Measurements from ENCODE around the gene ERICH6.
A peak's percentile ranks its signal among the peaks of the same experiment; 100 is the strongest.

The ERICH6 gene

GRCh38 chr3:150745832-150746231, 42.1 kb upstream of the ERICH6 start:
- H3K4me3 ChIP-seq (ENCODE audit: low read depth, low read length), result no peak overlapping the region
- ChIA-PET POLR2A (no interaction called here), CTCF (interaction anchor here (1.8 kb wide), 1 partner anchor 24 kb away, joined by 9 read pairs; no protein-coding TSS in a partner anchor)
- no peaks in the 10 kb centered on the region for H3K9me3 ChIP-seq (ENCODE audit: control insufficient read depth, insufficient read depth, low read depth, low read length)
- H3K4me1 ChIP-seq (ENCODE audit: control insufficient read depth, insufficient read depth, low read length), result 0 out of 2 replicates have a peak, but pooled peaks cover 4% of the 10 kb centered on the region
- no peak overlapping the region for H3K27ac ChIP-seq (ENCODE audit: extremely low read depth, low read depth, low read length)
- TF ChIP-seq SCRT1 (tag by site-specific recombination; IDR thresholded peaks at IDR 0.05; ENCODE audit: borderline replicate concordance) (peak; percentile 54; the same call in 1 of the 2 replicates), SCRT2 (tag by site-specific recombination; IDR thresholded peaks at IDR 0.05) (peak; percentile 64), ZNF48 (tag by site-specific recombination; IDR thresholded peaks at IDR 0.05) (no peak), ZNF391 (tag by site-specific recombination; IDR thresholded peaks at IDR 0.05; ENCODE audit: borderline replicate concordance, low read depth) (no peak), ZNF19 (tag by site-specific recombination; IDR thresholded peaks at IDR 0.05; ENCODE audit: low read depth) (no peak)
- H3K36me3 ChIP-seq (ENCODE audit: control insufficient read depth in 2 of 2, insufficient read depth in 1 of 2, low read length in 2 of 2), result peaks cover 0 to 10% of the 10 kb centered on the region in 2 experiments; a peak in 1 of 3 replicates

GRCh38 chr3:150744919-150745211, 41.1 kb upstream of the ERICH6 start:
- 0 out of 2 replicates have a peak, but pooled peaks cover 4% of the 10 kb centered on the region for H3K4me1 ChIP-seq (ENCODE audit: control insufficient read depth, insufficient read depth, low read length)
- H3K36me3 ChIP-seq (ENCODE audit: control insufficient read depth in 2 of 2, insufficient read depth in 1 of 2, low read length in 2 of 2), result peaks cover 0 to 10% of the 10 kb centered on the region in 2 experiments; a peak in 1 of 3 replicates
- H3K9me3 ChIP-seq (ENCODE audit: control insufficient read depth, insufficient read depth, low read depth, low read length), result no peaks in the 10 kb centered on the region
- POLR2A ChIA-PET, result no interaction called here
- no peak overlapping the region for H3K27ac ChIP-seq (ENCODE audit: extremely low read depth, low read depth, low read length)
- TF ChIP-seq ZXDB (tag by site-specific recombination; IDR thresholded peaks at IDR 0.05), result no peak
- CTCF ChIA-PET, result no interaction called here
- no peak overlapping the region for H3K4me3 ChIP-seq (ENCODE audit: low read depth, low read length)

GRCh38 chr3:150744041-150744918, 40.6 kb upstream of the ERICH6 start:
- H3K36me3 ChIP-seq (ENCODE audit: control insufficient read depth in 2 of 2, insufficient read depth in 1 of 2, low read length in 2 of 2), result peaks cover 0 to 10% of the 10 kb centered on the region in 2 experiments; a peak in 1 of 3 replicates
- CTCF ChIA-PET, result interaction anchor here (0.5 kb wide), 1 partner anchor 87 kb away, joined by 9 read pairs; no protein-coding TSS in a partner anchor
- no peaks in the 10 kb centered on the region for H3K9me3 ChIP-seq (ENCODE audit: control insufficient read depth, insufficient read depth, low read depth, low read length)
- H3K4me3 ChIP-seq (ENCODE audit: low read depth, low read length), result no peak overlapping the region
- no peak for TF ChIP-seq ZFHX2 (tag by site-specific recombination; conservative IDR thresholded peaks at IDR 0.05)
- no peak for TF ChIP-seq ZNF48 (tag by site-specific recombination; IDR thresholded peaks at IDR 0.05)
- no peak for TF ChIP-seq SP3 (tag by site-specific recombination; IDR thresholded peaks at IDR 0.05)
- TF ChIP-seq ZNF211 (tag by site-specific recombination; IDR thresholded peaks at IDR 0.05; ENCODE audit: low read depth), result no peak
- TF ChIP-seq ZNF175 (tag by site-specific recombination; IDR thresholded peaks at IDR 0.05), result no peak
- TF ChIP-seq ZNF792 (tag by site-specific recombination; IDR thresholded peaks at IDR 0.05), result no peak
- no peak for TF ChIP-seq GFI1B (tag by site-specific recombination; IDR thresholded peaks at IDR 0.05)
- no peak for TF ChIP-seq ZNF133 (tag by site-specific recombination; IDR thresholded peaks at IDR 0.05)
- no peak for TF ChIP-seq ZNF146 (tag by site-specific recombination; IDR thresholded peaks at IDR 0.05)
- no peak for TF ChIP-seq SALL2 (tag by site-specific recombination; IDR thresholded peaks at IDR 0.05; ENCODE audit: borderline replicate concordance)
- TF ChIP-seq CTCF (tag by site-specific recombination; IDR thresholded peaks at IDR 0.05), result no peak
- TF ChIP-seq, protein P1, sequence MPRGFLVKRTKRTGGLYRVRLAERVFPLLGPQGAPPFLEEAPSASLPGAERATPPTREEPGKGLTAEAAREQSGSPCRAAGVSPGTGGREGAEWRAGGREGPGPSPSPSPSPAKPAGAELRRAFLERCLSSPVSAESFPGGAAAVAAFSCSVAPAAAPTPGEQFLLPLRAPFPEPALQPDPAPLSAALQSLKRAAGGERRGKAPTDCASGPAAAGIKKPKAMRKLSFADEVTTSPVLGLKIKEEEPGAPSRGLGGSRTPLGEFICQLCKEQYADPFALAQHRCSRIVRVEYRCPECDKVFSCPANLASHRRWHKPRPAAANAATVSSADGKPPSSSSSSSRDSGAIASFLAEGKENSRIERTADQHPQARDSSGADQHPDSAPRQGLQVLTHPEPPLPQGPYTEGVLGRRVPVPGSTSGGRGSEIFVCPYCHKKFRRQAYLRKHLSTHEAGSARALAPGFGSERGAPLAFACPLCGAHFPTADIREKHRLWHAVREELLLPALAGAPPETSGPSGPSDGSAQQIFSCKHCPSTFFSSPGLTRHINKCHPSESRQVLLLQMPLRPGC (tag by site-specific recombination; IDR thresholded peaks at IDR 0.05), result no peak
- no peak for TF ChIP-seq ZNF776 (tag by site-specific recombination; IDR thresholded peaks at IDR 0.05; ENCODE audit: borderline replicate concordance)
- no peak overlapping the region for H3K27ac ChIP-seq (ENCODE audit: extremely low read depth, low read depth, low read length)
- 0 out of 2 replicates have a peak, but pooled peaks cover 4% of the 10 kb centered on the region for H3K4me1 ChIP-seq (ENCODE audit: control insufficient read depth, insufficient read depth, low read length)
- POLR2A ChIA-PET, result no interaction called here
